HFFc6 (cell line): Measurements from ENCODE around the gene GNB4. TPM values are rescaled to one million over a fixed set of nuclear protein-coding genes. Genes with fewer than 3 reads are reported as not detected.
A peak's percentile ranks its signal among the peaks of the same experiment; 100 is the strongest.

Source experiments
- DNase-seq: peaks from one replicate; pipeline ENCODE4 v3.0.0-alpha.2; 2018
- H3K27ac Mint-ChIP-seq: 2 replicates; pipeline ENCODE4 v1.8.0; 2020; ENCODE audit warnings: mild to moderate bottlenecking, mixed read lengths
- H3K27me3 Mint-ChIP-seq: 2 replicates; pipeline ENCODE4 v1.8.0; 2021; ENCODE audit warnings: mild to moderate bottlenecking, moderate library complexity, mixed read lengths; ENCODE audit not compliant: insufficient read depth
- H3K36me3 Mint-ChIP-seq: 2 replicates; pipeline ENCODE4 v1.8.0; 2021; ENCODE audit warnings: low read depth, mixed read lengths
- H3K4me1 Mint-ChIP-seq: 2 replicates; pipeline ENCODE4 v1.8.0; 2020; ENCODE audit warnings: low read depth, mixed read lengths
- H3K4me3 Mint-ChIP-seq: 2 replicates; pipeline ENCODE4 v1.8.0; 2020; ENCODE audit warnings: mild to moderate bottlenecking, moderate library complexity, mixed read lengths
- H3K9me3 Mint-ChIP-seq: 2 replicates; pipeline ENCODE4 v1.8.0; 2020; ENCODE audit warnings: mild to moderate bottlenecking, mixed read lengths
- CTCF ChIP-seq: fragments of 200-600 bp; sonication (generic); IDR thresholded peaks from 2 replicates; pipeline ENCODE4 v1.5.0; 2021; ENCODE audit warnings: antibody characterized with exemption, mild to moderate bottlenecking
- total RNA-seq, 6 experiments: library from RNA; stranded (reverse); fragmentation: NEBNext Ultra II Directional; extraction: Animal tissue kit (Norgen Biotek cat#: 25700); gene quantifications; 2 replicates in 1 of 6; 3 replicates in 5 of 6; pipeline ENCODE4 v1.2.3, GENCODE V29; 2021

Gene GNB4
- total RNA-seq, 6 experiments from 2014 or later, result 40.8 to 51.0 (median 46.3) TPM

DNA sequence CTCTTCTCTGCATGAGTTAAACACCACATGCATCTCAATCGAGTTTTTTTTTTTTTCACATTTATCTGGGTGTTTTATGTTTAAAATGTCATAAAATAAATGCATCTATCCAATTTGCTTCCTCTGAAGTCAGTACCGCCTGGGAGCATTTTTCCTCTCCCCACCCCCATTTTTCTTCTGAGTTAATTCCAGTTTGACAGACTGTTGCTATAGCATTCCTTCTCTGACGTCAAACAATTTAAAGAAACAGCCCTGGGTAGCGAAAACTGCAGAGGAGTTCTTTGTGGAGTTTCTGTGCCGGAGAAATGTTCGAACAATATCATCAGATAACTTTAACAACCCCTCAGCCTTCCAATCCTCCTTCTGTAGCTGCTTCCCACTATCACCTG is 900 bp upstream of the GNB4 start:
- H3K4me1 Mint-ChIP-seq, result peaks cover 67% of the 10 kb centered on the region
- peak; percentile 50 for DNase-seq
- no peaks in the 10 kb centered on the region for H3K9me3 Mint-ChIP-seq
- H3K4me3 Mint-ChIP-seq, result peak overlapping the region; percentile 82
- H3K27me3 Mint-ChIP-seq, result peaks cover 4% of the 10 kb centered on the region; the same call in 1 of the 2 replicates
- peaks cover 7% of the 10 kb centered on the region for H3K36me3 Mint-ChIP-seq
- TF ChIP-seq CTCF, result no peak
- peak overlapping the region; percentile 86 for H3K27ac Mint-ChIP-seq

DNA sequence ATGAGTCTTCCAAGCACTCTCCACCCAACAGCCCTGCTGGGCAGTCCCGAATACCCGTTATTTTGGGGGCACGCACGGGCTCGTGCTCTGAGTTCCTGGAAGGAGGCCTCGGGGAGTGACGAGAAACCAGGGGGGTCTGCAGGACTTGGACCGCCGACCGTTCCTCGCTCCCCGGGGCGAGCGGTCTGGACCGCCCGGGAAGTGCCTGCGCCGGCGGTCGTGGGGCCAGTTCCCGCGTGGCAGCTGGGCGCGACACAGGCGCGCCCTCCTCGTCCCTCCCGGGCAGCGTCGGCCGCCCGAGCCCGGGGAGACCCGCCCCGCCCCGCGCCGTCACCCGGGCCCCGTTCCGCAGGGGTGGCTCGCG is 387 bp downstream of the GNB4 start:
- H3K9me3 Mint-ChIP-seq, result no peaks in the 10 kb centered on the region
- H3K27me3 Mint-ChIP-seq, result peaks cover 4% of the 10 kb centered on the region; the same call in 1 of the 2 replicates
- DNase-seq, result peak; percentile 4
- peak overlapping the region; percentile 93 for H3K4me3 Mint-ChIP-seq
- peak overlapping the region; percentile 83 for H3K27ac Mint-ChIP-seq
- TF ChIP-seq CTCF, result no peak
- peaks cover 63% of the 10 kb centered on the region for H3K4me1 Mint-ChIP-seq
- H3K36me3 Mint-ChIP-seq, result peaks cover 13% of the 10 kb centered on the region

- Mint-ChIP-seq H3K4me1 (peaks cover 57% of the 10 kb centered on the region), H3K36me3 (peaks cover 13% of the 10 kb centered on the region), H3K9me3 (no peaks in the 10 kb centered on the region), H3K27me3 (peaks cover 4% of the 10 kb centered on the region; the same call in 1 of the 2 replicates), H3K4me3 (peak overlapping the region; percentile 93), H3K27ac (peak overlapping the region; percentile 83)
- TF ChIP-seq CTCF, result no peak
- peak; percentile 3 for DNase-seq
These were observed 989 bp downstream of the GNB4 start for GRCh38 chr3:179450261-179450701.

DNA sequence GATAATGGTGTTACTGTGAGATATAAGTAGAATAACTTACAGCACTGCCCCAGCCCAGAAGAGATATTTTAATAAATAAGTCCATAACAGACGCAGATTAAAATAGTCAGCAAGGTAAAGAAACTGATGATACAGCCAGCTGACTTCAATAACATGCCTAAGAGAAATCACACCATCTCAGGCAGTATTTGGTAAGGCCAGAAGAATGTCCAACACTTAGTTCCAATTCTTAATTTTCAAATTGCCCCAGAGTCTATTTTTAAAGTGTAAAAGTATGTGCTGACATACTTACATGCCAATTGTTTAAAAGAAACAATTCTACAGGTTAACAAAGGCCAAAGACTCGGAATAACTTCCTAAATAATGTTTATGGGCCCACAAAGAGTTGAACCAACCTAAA is 1.6 kb downstream of the GNB4 start:
- peaks cover 55% of the 10 kb centered on the region for H3K4me1 Mint-ChIP-seq
- DNase-seq, result no peak
- peak overlapping the region; percentile 83 for H3K27ac Mint-ChIP-seq
- no peak for TF ChIP-seq CTCF
- peaks cover 4% of the 10 kb centered on the region; the same call in 1 of the 2 replicates for H3K27me3 Mint-ChIP-seq
- peak overlapping the region; percentile 93 for H3K4me3 Mint-ChIP-seq
- H3K9me3 Mint-ChIP-seq, result no peaks in the 10 kb centered on the region
- H3K36me3 Mint-ChIP-seq, result peaks cover 13% of the 10 kb centered on the region

- H3K4me1 Mint-ChIP-seq, result peaks cover 56% of the 10 kb centered on the region
- peaks cover 13% of the 10 kb centered on the region for H3K36me3 Mint-ChIP-seq
- peaks cover 4% of the 10 kb centered on the region; the same call in 1 of the 2 replicates for H3K27me3 Mint-ChIP-seq
- no peak for DNase-seq
- H3K4me3 Mint-ChIP-seq, result 0 out of 2 replicates have a peak overlapping the region, but pooled peaks have one; percentile 11
- no peak for TF ChIP-seq CTCF
- peak overlapping the region; percentile 29; the same call in 1 of the 2 replicates for H3K27ac Mint-ChIP-seq
- H3K9me3 Mint-ChIP-seq, result no peaks in the 10 kb centered on the region
These were observed 4.0 kb downstream of the GNB4 start for GRCh38 chr3:179447251-179447650.

DNA sequence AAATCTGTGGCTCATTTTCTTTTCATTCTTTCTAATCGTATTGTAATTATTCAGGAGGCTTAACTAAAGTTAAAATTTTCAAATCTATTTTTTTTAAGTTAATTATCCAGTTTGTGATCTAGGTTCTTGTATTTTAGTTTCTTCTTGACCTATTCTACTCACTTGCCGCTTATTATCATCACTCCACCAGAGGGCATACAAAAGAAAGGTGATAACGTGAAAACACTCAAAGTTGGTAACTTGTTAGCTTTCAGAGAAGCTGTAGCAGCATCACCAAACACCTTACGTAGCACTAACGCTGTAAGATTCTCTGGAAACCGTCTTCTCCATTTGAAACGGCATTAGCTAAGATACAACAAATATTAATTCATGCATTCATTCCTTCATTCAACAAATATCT is 4.8 kb downstream of the GNB4 start:
- Mint-ChIP-seq H3K4me1 (peaks cover 50% of the 10 kb centered on the region), H3K4me3 (no peak overlapping the region), H3K27me3 (peaks cover 4% of the 10 kb centered on the region; the same call in 1 of the 2 replicates), H3K27ac (no peak overlapping the region), H3K36me3 (peaks cover 13% of the 10 kb centered on the region), H3K9me3 (no peaks in the 10 kb centered on the region)
- peak; percentile 14 for DNase-seq
- TF ChIP-seq CTCF, result peak; percentile 66
